Medulla oblongata (tissue), 1 donor: ENCODE data around the gene NDUFA7.
"Not testable (repeated sequence)": the region's sequence is repeated elsewhere in the genome, so short reads cannot be mapped to it uniquely, and the experiment has no call there.

Source experiments
- DNase-seq: peaks from one replicate; pipeline ENCODE4 v3.0.0-alpha.2; 2015; ENCODE audit errors: extremely low spot score

NDUFA7 gene

GRCh38 chr19:8321067-8321985, at the start of gene NDUFA7, which contains the start of gene RPS28:
Gene NDUFA7 (minus strand): TSS chr19:8321375. CDS start chr19:8321358, 17 bp downstream.
Gene RPS28 (plus strand): TSS chr19:8321496. CDS start chr19:8321531, 35 bp downstream.
- DNase-seq, result peak; percentile 97

- no peak for DNase-seq
These were observed 49.2 kb upstream of the NDUFA7 start for GRCh38 chr19:8370176-8371010.

DNA sequence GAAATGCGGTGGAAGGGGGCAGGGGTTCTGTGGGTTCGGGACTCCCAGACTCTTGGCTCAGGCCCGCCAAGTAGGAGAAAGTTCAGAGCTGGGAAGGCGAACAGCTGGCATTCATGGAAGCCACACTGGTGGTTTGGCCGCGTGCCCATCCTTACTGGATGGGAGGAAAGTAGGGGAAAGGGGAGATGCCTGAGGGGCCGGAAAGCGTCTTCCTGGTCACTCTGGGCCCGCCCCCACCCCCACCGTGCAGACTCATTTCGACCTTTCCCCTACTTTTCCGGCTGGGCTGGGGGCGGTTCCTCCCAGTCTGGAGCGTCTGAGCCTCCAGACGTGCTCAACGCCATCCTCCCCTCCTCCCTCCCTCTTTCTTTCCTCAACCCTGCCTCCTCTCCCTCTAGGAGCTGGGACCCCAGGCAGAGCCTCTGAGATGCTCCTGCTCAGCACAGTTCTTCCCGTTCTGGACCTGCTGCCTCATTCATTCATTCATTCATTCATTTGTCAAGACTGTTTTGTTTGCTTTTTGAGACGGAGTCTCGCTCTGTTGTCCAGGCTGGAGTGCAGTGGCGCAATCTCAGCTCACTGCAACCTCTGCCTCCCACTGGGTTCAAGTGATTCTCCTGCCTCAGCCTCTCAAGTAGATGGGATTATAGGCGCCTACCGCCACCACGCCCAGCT, 46.3 kb upstream of the NDUFA7 start:
- DNase-seq, result peak; percentile 90

DNA sequence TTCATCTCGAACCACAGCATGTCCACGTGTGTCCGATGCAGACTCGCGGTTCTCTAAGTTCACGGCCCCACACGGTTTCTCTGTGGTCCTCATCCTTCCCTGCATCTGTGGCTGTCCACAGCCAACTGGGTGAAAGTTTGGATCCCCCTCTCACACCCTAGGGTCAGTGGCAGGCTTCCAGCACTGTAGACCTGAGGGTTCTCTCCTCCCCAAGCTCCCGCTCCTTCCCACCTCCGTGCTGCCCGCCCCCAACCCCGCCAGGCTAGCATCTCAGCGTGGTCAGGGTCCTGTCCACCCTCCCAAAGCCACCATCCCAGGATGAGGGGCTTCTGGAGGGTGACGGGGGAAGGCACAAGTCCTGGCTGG, 45.8 kb upstream of the NDUFA7 start:
- DNase-seq, result no peak

DNA sequence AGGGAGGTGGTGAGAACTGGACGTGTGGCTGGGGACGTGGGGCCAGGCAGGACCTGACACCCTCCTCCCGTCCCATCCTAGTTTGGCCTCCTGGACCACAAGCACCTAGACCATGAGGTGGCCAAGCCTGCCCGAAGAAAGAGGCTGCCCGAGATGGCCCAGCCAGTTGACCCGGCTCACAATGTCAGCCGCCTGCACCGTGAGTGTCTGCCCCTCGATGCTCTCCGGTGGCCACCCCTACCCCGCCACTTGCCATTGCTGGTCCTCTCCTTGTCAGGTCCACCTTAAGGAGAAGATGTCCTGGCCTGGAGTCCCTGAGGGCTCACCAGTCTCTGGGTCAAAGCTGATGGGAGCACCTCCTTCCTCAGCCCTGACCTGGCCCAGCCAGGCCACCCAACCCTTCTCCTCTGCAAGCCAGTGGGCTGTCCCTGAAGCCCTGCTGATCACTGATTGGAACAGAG, 45.0 kb upstream of the NDUFA7 start:
- DNase-seq, result no peak

- DNase-seq, result peak; percentile 74
These were observed 42.9 kb upstream of the NDUFA7 start, which contains the start of gene ANGPTL4 for GRCh38 chr19:8363803-8364771. Gene ANGPTL4 (plus strand): TSS chr19:8364155. CDS start chr19:8364322, 167 bp downstream.

DNA sequence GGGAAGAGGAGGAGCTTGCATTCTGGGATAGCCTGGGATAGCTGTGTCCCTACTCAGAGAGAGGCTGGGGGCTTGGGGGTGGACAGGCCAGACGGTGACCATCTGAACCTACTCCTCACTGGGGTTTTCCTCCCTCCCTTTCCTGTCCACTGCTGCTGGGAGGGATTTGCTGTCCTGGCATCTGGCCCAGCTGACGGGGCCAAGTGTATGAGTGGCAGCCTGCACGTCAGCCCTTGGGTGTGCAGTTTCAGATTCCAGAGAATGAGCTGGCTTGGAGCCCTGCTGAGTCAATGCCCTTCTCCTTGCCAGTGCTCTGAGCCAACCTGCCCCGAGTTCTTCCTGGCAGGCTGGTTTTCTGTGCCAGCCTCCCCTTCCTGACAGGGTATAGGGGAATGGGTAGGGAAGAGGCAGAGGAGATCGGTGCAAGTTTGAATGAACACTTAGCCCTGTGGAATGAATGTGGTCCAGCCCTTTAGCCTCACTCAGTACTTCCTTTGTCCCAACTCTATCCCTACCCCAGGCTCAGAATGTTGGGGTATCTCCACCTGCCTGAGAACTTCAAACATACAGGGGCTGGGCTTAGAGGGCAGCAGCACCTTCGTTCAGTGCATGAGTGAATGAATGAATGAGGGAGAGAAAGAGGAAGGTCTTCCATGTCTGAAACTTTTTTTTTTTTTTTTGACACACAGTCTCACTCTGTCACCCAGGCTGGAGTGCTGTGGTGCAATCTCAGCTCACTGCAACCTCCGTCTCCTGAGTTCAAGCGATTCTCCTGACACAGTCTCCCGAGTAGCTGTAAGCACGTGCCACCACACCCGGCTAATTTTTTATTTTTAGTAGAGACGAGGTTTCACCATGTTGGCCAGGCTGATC, 41.0 kb upstream of the NDUFA7 start:
- peak; percentile 83 for DNase-seq

- no peak for DNase-seq
These were observed 39.0 kb upstream of the NDUFA7 start for GRCh38 chr19:8360196-8360595.

DNA sequence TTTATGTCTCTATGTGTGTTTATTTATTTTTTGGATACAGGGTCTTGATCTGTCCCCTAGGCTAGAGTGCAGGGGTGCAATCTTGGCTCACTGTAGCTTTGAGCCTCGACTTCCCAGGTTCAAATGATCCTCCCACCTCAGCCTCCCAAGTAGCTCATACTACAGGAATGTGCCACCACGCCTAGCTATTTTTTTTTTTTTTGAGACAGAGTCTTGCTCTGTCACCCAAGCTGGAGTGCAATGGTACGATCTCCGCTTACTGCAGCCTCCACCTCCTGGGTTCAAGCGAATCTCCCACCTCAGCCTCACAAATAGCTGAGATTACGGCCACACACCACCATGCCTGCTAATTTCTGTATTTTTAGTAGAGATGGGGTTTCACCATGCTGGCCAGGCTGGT, 37.8 kb upstream of the NDUFA7 start:
- DNase-seq, result no peak

GRCh38 chr19:8357007-8357521, 35.9 kb upstream of the NDUFA7 start:
- DNase-seq, result no peak

GRCh38 chr19:8355631-8356402, 34.6 kb upstream of the NDUFA7 start:
- DNase-seq, result no peak

- DNase-seq, result not testable (repeated sequence)
These were observed 31.7 kb upstream of the NDUFA7 start for GRCh38 chr19:8352845-8353244.

GRCh38 chr19:8352134-8352827, 31.1 kb upstream of the NDUFA7 start:
- no peak for DNase-seq

DNA sequence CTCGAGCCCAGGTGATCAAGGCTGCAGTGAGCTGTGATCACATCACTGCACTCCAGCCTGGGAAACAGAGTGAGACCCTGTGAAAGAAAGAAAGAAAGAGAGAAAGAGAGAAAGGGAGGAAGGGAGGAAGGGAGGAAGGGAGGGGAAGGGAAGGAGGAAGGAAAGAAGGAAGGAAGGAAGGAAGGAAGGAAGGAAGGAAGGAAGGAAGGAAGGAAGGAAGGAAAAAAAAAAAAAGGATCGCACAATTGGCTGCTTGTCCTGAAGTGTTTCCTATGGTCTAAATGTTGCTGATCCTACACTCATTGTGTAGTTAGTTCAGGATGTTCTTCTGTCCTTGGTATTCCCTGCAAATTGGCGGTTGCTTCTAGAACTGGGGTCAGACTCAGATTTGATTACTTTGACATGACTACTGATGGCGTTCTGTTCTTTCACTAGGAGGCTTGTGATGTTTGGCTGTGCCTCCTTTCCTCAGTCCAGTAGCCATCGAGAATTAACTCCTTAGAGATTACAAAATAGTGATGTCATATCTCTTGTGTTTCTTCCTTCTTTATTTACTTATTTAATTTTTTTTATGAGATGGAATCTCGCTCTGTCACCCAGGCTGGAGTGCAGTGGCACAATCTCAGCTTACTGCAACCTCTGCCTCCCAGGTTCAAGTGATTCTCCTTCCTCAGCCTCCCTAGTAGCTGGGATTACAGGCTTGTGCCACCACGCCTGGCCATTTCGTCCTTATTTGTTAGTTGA, 28.6 kb upstream of the NDUFA7 start:
- not testable (repeated sequence) for DNase-seq

- DNase-seq, result no peak
These were observed 22.3 kb upstream of the NDUFA7 start for GRCh38 chr19:8343483-8343844.

- peak; percentile 94 for DNase-seq
These were observed 21.7 kb upstream of the NDUFA7 start, which contains the start of gene KANK3 for GRCh38 chr19:8342684-8343482. Gene KANK3 (minus strand): TSS chr19:8343262. CDS start chr19:8337828, 5,434 bp downstream.
